Dermis blood vessel endothelial cell (primary cell): Measurements from ENCODE around the gene KLHL18. TPM values are rescaled to one million over a fixed set of nuclear protein-coding genes. Genes with fewer than 3 reads are reported as not detected.
"Not testable (repeated sequence)": the region's sequence is repeated elsewhere in the genome, so short reads cannot be mapped to it uniquely, and the experiment has no call there.

Experiments
- DNase-seq: peaks from one replicate; pipeline ENCODE4 v3.0.0; 2010
- total RNA-seq: library from RNA; depleted of rRNA; stranded (reverse); fragments of >200 nt; gene quantifications from 2 replicates; pipeline ENCODE4 v1.2.3, GENCODE V29; 2014

Gene KLHL18
- total RNA-seq, 1 donor from 2014 or later, result 40.2 TPM

- no peak for DNase-seq
These were observed 31.5 kb downstream of the KLHL18 start for GRCh38 chr3:47314056-47314764.

- peak; percentile 67 for DNase-seq
These were observed 32.4 kb downstream of the KLHL18 start for GRCh38 chr3:47315069-47315647.

GRCh38 chr3:47316151-47316550 is 33.4 kb downstream of the KLHL18 start:
- peak; percentile 18 for DNase-seq

GRCh38 chr3:47318916-47319315 is 36.2 kb downstream of the KLHL18 start:
- DNase-seq, result no peak

GRCh38 chr3:47319956-47320355 is 37.2 kb downstream of the KLHL18 start:
- DNase-seq, result no peak

GRCh38 chr3:47323431-47324277 is 40.9 kb downstream of the KLHL18 start:
- no peak for DNase-seq

GRCh38 chr3:47324278-47324865 is 41.6 kb downstream of the KLHL18 start:
- peak; percentile 91 for DNase-seq

- no peak for DNase-seq
These were observed 51.2 kb downstream of the KLHL18 start for GRCh38 chr3:47333907-47334306.

GRCh38 chr3:47337656-47338055 is 54.9 kb downstream of the KLHL18 start:
- peak; percentile 29 for DNase-seq

- DNase-seq, result no peak
These were observed 57.2 kb downstream of the KLHL18 start for GRCh38 chr3:47339951-47340350.

GRCh38 chr3:47340866-47341265 is 58.1 kb downstream of the KLHL18 start:
- DNase-seq, result no peak

GRCh38 chr3:47342151-47342550 is 59.4 kb downstream of the KLHL18 start:
- DNase-seq, result no peak

GRCh38 chr3:47342812-47343211 is 60.1 kb downstream of the KLHL18 start:
- no peak for DNase-seq

- DNase-seq, result no peak
These were observed 60.8 kb downstream of the KLHL18 start for GRCh38 chr3:47343471-47343971.

- peak; percentile 37 for DNase-seq
These were observed 62.2 kb downstream of the KLHL18 start for GRCh38 chr3:47344971-47345370.

GRCh38 chr3:47347217-47347801 is 64.6 kb downstream of the KLHL18 start:
- DNase-seq, result no peak

GRCh38 chr3:47348411-47349154 is 65.8 kb downstream of the KLHL18 start:
- DNase-seq, result no peak

GRCh38 chr3:47355010-47355409 is 72.3 kb downstream of the KLHL18 start:
- no peak for DNase-seq

GRCh38 chr3:47356201-47356600 is 73.5 kb downstream of the KLHL18 start:
- no peak for DNase-seq

- DNase-seq, result no peak
These were observed 76.6 kb downstream of the KLHL18 start for GRCh38 chr3:47359323-47359722.

- not testable (repeated sequence) for DNase-seq
These were observed 77.4 kb downstream of the KLHL18 start for GRCh38 chr3:47360110-47360517.

- peak; percentile 80 for DNase-seq
These were observed 80.0 kb downstream of the KLHL18 start for GRCh38 chr3:47362701-47363100.
